ENCODE data around the gene LMO7. TPM values are rescaled to one million over a fixed set of nuclear protein-coding genes. Genes with fewer than 3 reads are reported as not detected.
A peak's percentile ranks its signal among the peaks of the same experiment; 100 is the strongest.

The LMO7 gene
- total RNA-seq, 2 experiments from 2014 or later, result 21.4 to 25.4 TPM

DNA sequence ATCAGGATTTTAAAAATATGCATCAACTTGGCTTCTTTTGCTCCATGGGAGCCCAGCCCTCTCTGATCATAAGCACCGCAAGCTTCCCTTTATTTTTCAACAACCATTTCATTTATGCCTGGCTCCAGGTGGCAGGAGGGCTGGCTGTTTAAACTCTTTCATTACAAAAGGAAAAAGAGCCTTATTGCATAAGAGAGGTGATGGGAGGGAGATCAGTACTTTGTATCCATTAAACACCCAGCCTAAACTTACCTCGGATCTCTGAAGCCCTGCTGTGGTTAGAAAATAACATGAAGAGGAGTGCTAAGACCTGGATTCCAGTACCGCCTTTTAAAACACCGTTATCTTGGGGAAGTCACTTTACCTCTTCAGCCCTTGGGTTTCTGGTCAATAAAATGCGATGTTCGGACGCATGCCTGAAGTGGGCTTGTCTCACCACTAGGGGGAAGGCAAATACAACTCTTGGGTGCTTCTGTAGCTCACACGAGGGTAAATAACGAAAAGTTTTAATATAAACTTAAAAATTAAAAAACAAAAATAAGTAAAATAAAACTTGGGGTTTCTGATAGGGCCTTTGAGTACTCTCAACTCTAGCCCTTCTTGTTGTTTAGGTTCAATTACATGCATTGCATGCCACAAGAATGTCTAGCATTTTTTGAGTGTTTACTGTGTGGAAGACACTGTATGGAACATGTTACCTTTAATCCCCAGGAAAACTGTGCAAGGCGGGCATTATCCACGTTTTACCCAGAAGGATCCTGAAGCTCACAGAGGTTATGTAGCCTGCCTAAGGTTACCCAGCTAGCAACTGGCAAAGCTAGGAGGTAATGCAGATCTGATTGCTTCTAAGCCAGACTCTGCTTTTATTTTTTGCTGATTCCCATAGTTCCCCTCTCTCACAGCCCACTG, 240.3 kb downstream of the LMO7 start:
- intact Hi-C loops (cut with micrococcal nuclease; ENCODE audit: unreplicated experiment), result loop anchor here (1.0 to 5.0 kb wide), 3 partner anchors 141 to 1026 kb away; no protein-coding TSS in a partner anchor
- ChIA-PET POLR2A (interaction anchor here (0.5 to 1.0 kb wide), 3 partner anchors 201 to 613 kb away, joined by 3 read pairs; no protein-coding TSS in a partner anchor), CTCF (ENCODE audit: unreplicated experiment) (no interaction called here)
- no peaks in the 10 kb centered on the region for H3K9me3 ChIP-seq (ENCODE audit: low read length)
- H3K27ac ChIP-seq (ENCODE audit: low read depth, low read length, poor library complexity, severe bottlenecking), result no peak overlapping the region
- no peak overlapping the region for H3K4me3 ChIP-seq (ENCODE audit: low read depth, low read length, poor library complexity, severe bottlenecking)
- H3K79me2 ChIP-seq (ENCODE audit: insufficient read depth, low read depth, low read length), result no peaks in the 10 kb centered on the region
- H4K20me1 ChIP-seq (ENCODE audit: insufficient read depth, low read length), result no peaks in the 10 kb centered on the region
- no peaks in the 10 kb centered on the region for H3K36me3 ChIP-seq (ENCODE audit: insufficient read depth, low read length)
- H3K9me2 ChIP-seq (ENCODE audit: insufficient read depth, low read length), result no peaks in the 10 kb centered on the region
- peak overlapping the region; percentile 54; the same call in 1 of the 2 replicates for H2AFZ ChIP-seq (ENCODE audit: low read length)
- no peaks in the 10 kb centered on the region for H3K4me1 ChIP-seq (ENCODE audit: insufficient read depth, low read length, poor library complexity, severe bottlenecking)
- DNase-seq (ENCODE audit: low spot score), result peak; percentile 69
- no TSS peak for BruUV-seq (replicated peaks)
- H3K4me2 ChIP-seq (ENCODE audit: low read length), result no peak overlapping the region
- TF ChIP-seq EZH2phosphoT487 (IDR thresholded peaks at IDR 0.05; ENCODE audit: borderline replicate concordance, low read depth, low read length), result no peak
- peak; percentile 93 for TF ChIP-seq CTCF (conservative IDR thresholded peaks at IDR 0.05; ENCODE audit: low read length)

DNA sequence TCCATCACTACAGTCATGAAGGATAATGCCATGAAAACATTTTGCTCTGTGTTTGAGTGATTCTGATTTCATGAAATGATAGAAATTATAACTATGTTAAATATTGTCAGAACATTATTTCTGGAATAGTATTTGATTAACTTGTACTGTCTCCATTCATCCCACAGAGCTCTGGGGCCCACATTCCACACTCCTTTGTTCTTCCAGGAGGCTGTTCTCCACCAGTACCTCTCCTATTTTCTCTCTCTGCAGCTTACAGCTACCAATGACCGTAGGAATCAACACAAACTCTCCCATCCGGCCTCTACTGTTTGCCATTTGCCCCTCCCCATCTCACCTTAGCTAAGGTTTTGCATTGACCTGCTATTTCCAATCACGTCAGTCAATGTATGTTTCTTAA, 240.9 kb downstream of the LMO7 start:
- Histone ChIP-seq H3K4me1 (ENCODE audit: insufficient read depth, low read length, poor library complexity, severe bottlenecking) (no peaks in the 10 kb centered on the region), H3K4me2 (ENCODE audit: low read length) (no peak overlapping the region), H3K36me3 (ENCODE audit: insufficient read depth, low read length) (no peaks in the 10 kb centered on the region), H3K9me3 (ENCODE audit: low read length) (no peaks in the 10 kb centered on the region), H3K9me2 (ENCODE audit: insufficient read depth, low read length) (no peaks in the 10 kb centered on the region), H3K27ac (ENCODE audit: low read depth, low read length, poor library complexity, severe bottlenecking) (no peak overlapping the region), H3K4me3 (ENCODE audit: low read depth, low read length, poor library complexity, severe bottlenecking) (no peak overlapping the region), H4K20me1 (ENCODE audit: insufficient read depth, low read length) (no peaks in the 10 kb centered on the region), H3K79me2 (ENCODE audit: insufficient read depth, low read depth, low read length) (no peaks in the 10 kb centered on the region), H2AFZ (ENCODE audit: low read length) (peak overlapping the region; percentile 54; the same call in 1 of the 2 replicates)
- BruUV-seq (replicated peaks), result no TSS peak
- intact Hi-C loops (cut with micrococcal nuclease; ENCODE audit: unreplicated experiment), result loop anchor here (5.0 kb wide), 2 partner anchors 140 to 1025 kb away; no protein-coding TSS in a partner anchor
- ChIA-PET POLR2A (interaction anchor here (0.9 to 1.0 kb wide), 2 partner anchors 202 to 612 kb away, joined by 3 read pairs; no protein-coding TSS in a partner anchor), CTCF (ENCODE audit: unreplicated experiment) (no interaction called here)
- DNase-seq (ENCODE audit: low spot score), result no peak
- TF ChIP-seq CTCF (conservative IDR thresholded peaks at IDR 0.05; ENCODE audit: low read length), result no peak
- TF ChIP-seq EZH2phosphoT487 (IDR thresholded peaks at IDR 0.05; ENCODE audit: borderline replicate concordance, low read depth, low read length), result no peak

GRCh38 chr13:75879656-75880055, 243.5 kb downstream of the LMO7 start:
- Histone ChIP-seq H3K9me3 (ENCODE audit: low read length) (no peaks in the 10 kb centered on the region), H2AFZ (ENCODE audit: low read length) (no peak overlapping the region), H3K4me2 (ENCODE audit: low read length) (no peak overlapping the region), H4K20me1 (ENCODE audit: insufficient read depth, low read length) (no peaks in the 10 kb centered on the region), H3K4me3 (ENCODE audit: low read depth, low read length, poor library complexity, severe bottlenecking) (no peak overlapping the region), H3K27ac (ENCODE audit: low read depth, low read length, poor library complexity, severe bottlenecking) (no peak overlapping the region), H3K36me3 (ENCODE audit: insufficient read depth, low read length) (no peaks in the 10 kb centered on the region), H3K9me2 (ENCODE audit: insufficient read depth, low read length) (no peaks in the 10 kb centered on the region), H3K4me1 (ENCODE audit: insufficient read depth, low read length, poor library complexity, severe bottlenecking) (no peaks in the 10 kb centered on the region), H3K79me2 (ENCODE audit: insufficient read depth, low read depth, low read length) (no peaks in the 10 kb centered on the region)
- no TSS peak for BruUV-seq (replicated peaks)
- CTCF ChIA-PET (ENCODE audit: unreplicated experiment), result no interaction called here
- POLR2A ChIA-PET, result no interaction called here
- TF ChIP-seq EZH2phosphoT487 (IDR thresholded peaks at IDR 0.05; ENCODE audit: borderline replicate concordance, low read depth, low read length) (no peak), CTCF (conservative IDR thresholded peaks at IDR 0.05; ENCODE audit: low read length) (no peak)
- intact Hi-C loops (cut with micrococcal nuclease; ENCODE audit: unreplicated experiment), result loop anchor here (5.0 kb wide), 2 partner anchors 138 to 1023 kb away; no protein-coding TSS in a partner anchor
- no peak for DNase-seq (ENCODE audit: low spot score)

All from OCI-LY7 (cell line).